SK-N-SH treated with all-trans-retinoic acid at 6 μM for 48 hours (cell line): ENCODE results near the gene BANP.

ENCODE experiments used
- ATAC-seq: fragments of 200-7000 bp; cut with Tn5 transposase; 3 replicates; pipeline ENCODE4 v1.9.1; 2020; ENCODE audit warnings: mild to moderate bottlenecking, moderate library complexity
- ARNTL ChIP-seq: fragments of 450-650 bp; formaldehyde crosslinking; IDR thresholded peaks from 2 replicates; pipeline ENCODE4 v1.5.0; 2020; ENCODE audit warnings: low read depth, mild to moderate bottlenecking, moderate library complexity, borderline replicate concordance
- BACH2 ChIP-seq: fragments of 250-450 bp; sonication (Bioruptor Pico); IDR thresholded peaks from 2 replicates; pipeline ENCODE4 v1.9.0; 2021; ENCODE audit warnings: mild to moderate bottlenecking, borderline replicate concordance
- CREB5 ChIP-seq: fragments of 250-450 bp; sonication (Bioruptor Pico); IDR thresholded peaks from 2 replicates; pipeline ENCODE4 v1.5.1; 2020; ENCODE audit warnings: low read depth, mild to moderate bottlenecking, moderate library complexity
- CSDC2 ChIP-seq: fragments of 250-450 bp; sonication (Bioruptor Pico); IDR thresholded peaks from 2 replicates; pipeline ENCODE4 v1.5.0; 2020; ENCODE audit warnings: mild to moderate bottlenecking, moderate library complexity
- ESRRG ChIP-seq: fragments of 250-450 bp; sonication (Bioruptor Pico); IDR thresholded peaks from 2 replicates; pipeline ENCODE4 v1.6.1; 2021; ENCODE audit warnings: mild to moderate bottlenecking
- GLIS3 ChIP-seq: fragments of 250-450 bp; sonication (Bioruptor Pico); IDR thresholded peaks from 2 replicates; pipeline ENCODE4 v1.5.0; 2020; ENCODE audit warnings: mild to moderate bottlenecking, moderate library complexity
- ISL1 ChIP-seq: fragments of 250-450 bp; sonication (Bioruptor Pico); IDR thresholded peaks from 2 replicates; pipeline ENCODE4 v2.1.2; 2022; ENCODE audit warnings: mild to moderate bottlenecking, moderate library complexity
- OSR1 ChIP-seq: fragments of 250-450 bp; sonication (Bioruptor Pico); IDR thresholded peaks from 2 replicates; pipeline ENCODE4 v1.8.0; 2022; ENCODE audit warnings: moderate library complexity, mild to moderate bottlenecking, inconsistent platforms
- PATZ1 ChIP-seq: fragments of 250-450 bp; sonication (Bioruptor Pico); IDR thresholded peaks from 2 replicates; pipeline ENCODE4 v1.8.0; 2020; ENCODE audit warnings: mild to moderate bottlenecking, moderate library complexity, borderline replicate concordance
- POU6F1 ChIP-seq: fragments of 250-450 bp; sonication (Bioruptor Pico); IDR thresholded peaks from 2 replicates; pipeline ENCODE4 v1.8.0; 2021; ENCODE audit warnings: low read depth, mild to moderate bottlenecking, moderate library complexity, borderline replicate concordance
- PPARA ChIP-seq: fragments of 250-450 bp; sonication (Bioruptor Pico); IDR thresholded peaks from 2 replicates; pipeline ENCODE4 v1.5.0; 2020; ENCODE audit warnings: mild to moderate bottlenecking, borderline replicate concordance
- RARB ChIP-seq: fragments of 250-450 bp; sonication (Bioruptor Pico); IDR thresholded peaks from 2 replicates; pipeline ENCODE4 v1.8.0; 2021; ENCODE audit warnings: mild to moderate bottlenecking, moderate library complexity
- SNAI2 ChIP-seq: fragments of 250-450 bp; sonication (Bioruptor Pico); IDR thresholded peaks from 2 replicates; pipeline ENCODE4 v1.5.0; 2020; ENCODE audit warnings: mild to moderate bottlenecking, moderate library complexity
- TCF4 ChIP-seq: fragments of 250-450 bp; sonication (Bioruptor Pico); IDR thresholded peaks from 2 replicates; pipeline ENCODE4 v1.8.0; 2021; ENCODE audit warnings: mild to moderate bottlenecking, moderate library complexity, borderline replicate concordance
- TOX ChIP-seq: fragments of 250-450 bp; sonication (Bioruptor Pico); IDR thresholded peaks from 2 replicates; pipeline ENCODE4 v1.8.0; 2021; ENCODE audit warnings: mild to moderate bottlenecking, moderate library complexity, borderline replicate concordance
- TSHZ2 ChIP-seq: fragments of 250-450 bp; sonication (Bioruptor Pico); IDR thresholded peaks from 2 replicates; pipeline ENCODE4 v1.5.0; 2020; ENCODE audit warnings: mild to moderate bottlenecking, moderate library complexity
- ZC3H10 ChIP-seq: fragments of 250-450 bp; sonication (Bioruptor Pico); IDR thresholded peaks from 2 replicates; pipeline ENCODE4 v1.5.1; 2021; ENCODE audit warnings: mild to moderate bottlenecking, moderate library complexity
- ZFP3 ChIP-seq: fragments of 250-450 bp; sonication (Bioruptor Pico); IDR thresholded peaks from 2 replicates; pipeline ENCODE4 v1.5.0; 2020; ENCODE audit warnings: mild to moderate bottlenecking, moderate library complexity
- ZFP30 ChIP-seq: fragments of 450-650 bp; formaldehyde crosslinking; IDR thresholded peaks from 2 replicates; pipeline ENCODE4 v1.5.0; 2022; ENCODE audit warnings: mild to moderate bottlenecking, moderate library complexity
- ZNF565 ChIP-seq: fragments of 450-650 bp; formaldehyde crosslinking; conservative IDR thresholded peaks from 2 replicates; pipeline ENCODE4 v1.5.0; 2020; ENCODE audit warnings: low read depth, mild to moderate bottlenecking, moderate library complexity
- ZNF70 ChIP-seq: fragments of 450-650 bp; formaldehyde crosslinking; IDR thresholded peaks from 2 replicates; pipeline ENCODE4 v1.5.0; 2020; ENCODE audit warnings: mild to moderate bottlenecking, moderate library complexity
- ZNF8 ChIP-seq: fragments of 450-650 bp; formaldehyde crosslinking; IDR thresholded peaks from 2 replicates; pipeline ENCODE4 v1.5.0; 2020; ENCODE audit warnings: mild to moderate bottlenecking, moderate library complexity

BANP gene

GRCh38 chr16:88004391-88004790 lies 53.2 kb downstream of the BANP start (continued):
- TF ChIP-seq ZC3H10 (CRISPR knock-in tag) (no peak), ZFP30 (CRISPR knock-in tag) (no peak), SNAI2 (no peak), ZNF8 (no peak)

GRCh38 chr16:88005181-88005581 lies 53.9 kb downstream of the BANP start:
- no peak for ATAC-seq
- TF ChIP-seq RARB (CRISPR knock-in tag): no peak
- no peak for TF ChIP-seq ZNF565
- TF ChIP-seq, all 23 proteins: peak for 0

- TF ChIP-seq ZNF70: no peak
- no peak for ATAC-seq
Measured at GRCh38 chr16:88005968-88006367, 54.7 kb downstream of the BANP start.

GRCh38 chr16:88007321-88007731 lies 56.1 kb downstream of the BANP start:
- TF ChIP-seq ZFP30 (CRISPR knock-in tag): no peak
- TF ChIP-seq ZNF565: no peak
- TF ChIP-seq ISL1 (CRISPR knock-in tag): no peak
- no peak for TF ChIP-seq CREB5
- no peak for TF ChIP-seq ESRRG (CRISPR knock-in tag)
- TF ChIP-seq BACH2 (CRISPR knock-in tag): no peak
- no peak for TF ChIP-seq CSDC2 (CRISPR knock-in tag)
- TF ChIP-seq TSHZ2 (CRISPR knock-in tag): no peak
- no peak for TF ChIP-seq OSR1
- no peak for TF ChIP-seq ZNF8
- TF ChIP-seq TCF4 (CRISPR knock-in tag): no peak
- TF ChIP-seq GLIS3 (CRISPR knock-in tag): no peak
- no peak for TF ChIP-seq ARNTL (CRISPR knock-in tag)
- no peak for TF ChIP-seq TOX (CRISPR knock-in tag)
- ATAC-seq: no peak

GRCh38 chr16:88008840-88009239 lies 57.6 kb downstream of the BANP start:
- ATAC-seq: no peak
- TF ChIP-seq ZFP30 (CRISPR knock-in tag): no peak
- TF ChIP-seq GLIS3 (CRISPR knock-in tag): no peak
- TF ChIP-seq CSDC2 (CRISPR knock-in tag): no peak
- TF ChIP-seq ESRRG (CRISPR knock-in tag): no peak
- TF ChIP-seq POU6F1 (CRISPR knock-in tag): no peak
- TF ChIP-seq ARNTL (CRISPR knock-in tag): no peak
- no peak for TF ChIP-seq OSR1
- TF ChIP-seq PATZ1 (CRISPR knock-in tag): no peak
- TF ChIP-seq ZFP3 (CRISPR knock-in tag): no peak
- TF ChIP-seq TCF4 (CRISPR knock-in tag): no peak
- no peak for TF ChIP-seq TOX (CRISPR knock-in tag)
- no peak for TF ChIP-seq BACH2 (CRISPR knock-in tag)
- no peak for TF ChIP-seq ZNF565
- TF ChIP-seq TSHZ2 (CRISPR knock-in tag): no peak
- no peak for TF ChIP-seq RARB (CRISPR knock-in tag)
- no peak for TF ChIP-seq PPARA (CRISPR knock-in tag)
- no peak for TF ChIP-seq CREB5
- no peak for TF ChIP-seq ZNF8
- no peak for TF ChIP-seq ZNF70
